ENCODE measurements around the gene TBC1D2. TPM values are rescaled to one million over a fixed set of nuclear protein-coding genes. Genes with fewer than 3 reads are reported as not detected.
"Not testable (repeated sequence)": the region's sequence is repeated elsewhere in the genome, so short reads cannot be mapped to it uniquely, and the experiment has no call there.

TBC1D2 gene
- total RNA-seq, 1 donor from 2014 or later, result 0.52 TPM

DNA sequence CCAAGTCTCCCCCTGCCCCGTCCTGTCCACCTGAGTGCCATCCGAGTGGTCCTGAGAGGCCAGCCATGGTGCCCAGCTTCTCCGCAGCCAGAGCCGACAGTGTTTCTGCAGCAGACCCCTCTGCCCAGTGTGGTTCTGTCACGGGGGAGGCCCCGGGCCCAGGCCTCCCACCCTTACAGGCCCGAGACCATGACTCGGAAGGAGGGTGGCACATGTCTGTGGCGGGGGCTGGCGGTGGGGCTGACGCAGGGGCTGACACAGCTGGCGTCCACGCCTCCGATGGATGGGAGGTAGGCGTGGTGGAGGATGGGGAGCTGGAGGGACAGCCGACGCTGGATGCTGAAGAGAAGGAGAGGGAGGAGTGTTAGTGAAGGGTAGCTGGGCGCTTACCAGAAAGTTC lies 35.0 kb upstream of the TBC1D2 start:
- Histone ChIP-seq H3K27ac (ENCODE audit: low read depth, low read length) (no peak overlapping the region), H3K27me3 (ENCODE audit: control insufficient read depth in 3 of 3, insufficient read depth in 3 of 3, low read length in 3 of 3) (peaks cover 0 to 8% (median 7%) of the 10 kb centered on the region in 3 donors), H3K36me3 (ENCODE audit: control insufficient read depth in 3 of 3, insufficient read depth in 3 of 3, low read length in 3 of 3) (no peaks in the 10 kb centered on the region)

DNA sequence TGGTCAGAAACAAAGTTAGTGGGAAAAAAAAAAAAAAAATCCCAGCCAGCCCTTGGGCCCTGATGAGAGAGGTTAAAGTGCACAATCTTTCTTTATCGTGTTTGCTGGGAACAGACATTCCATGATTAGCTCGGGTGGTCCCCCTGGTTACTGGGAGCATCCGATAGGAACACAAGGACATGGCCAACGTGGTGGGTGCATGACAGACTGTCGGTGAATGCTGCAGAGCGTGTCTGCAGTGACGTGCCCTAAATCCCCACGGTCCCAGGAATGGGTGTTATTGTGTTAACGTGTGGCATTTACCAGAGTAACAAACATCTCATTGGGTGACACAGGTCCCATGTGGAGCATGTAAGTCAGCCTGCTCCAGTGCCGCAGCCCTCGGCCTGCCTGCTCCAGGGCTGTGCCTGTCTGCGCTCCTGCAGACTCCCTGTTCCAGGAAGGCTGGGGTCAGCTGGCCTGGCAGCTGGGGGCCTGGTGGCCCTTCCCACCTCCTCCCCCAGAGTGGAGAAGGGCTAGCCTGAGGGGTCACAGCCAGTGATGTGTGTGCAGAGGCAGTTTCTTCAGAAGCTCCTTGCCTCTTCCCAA lies 34.3 kb upstream of the TBC1D2 start:
- Histone ChIP-seq H3K27me3 (ENCODE audit: control insufficient read depth in 3 of 3, insufficient read depth in 3 of 3, low read length in 3 of 3) (peaks cover 0 to 9% (median 7%) of the 10 kb centered on the region in 3 donors), H3K4me1 (ENCODE audit: control insufficient read depth in 3 of 3, insufficient read depth in 3 of 3, low read length in 3 of 3) (no peaks in the 10 kb centered on the region), H3K36me3 (ENCODE audit: control insufficient read depth in 3 of 3, insufficient read depth in 3 of 3, low read length in 3 of 3) (no peaks in the 10 kb centered on the region), H3K9ac (ENCODE audit: low read depth in 1 of 3, low read length in 3 of 3) (no peak overlapping the region), H3K4me3 (ENCODE audit: low read length in 3 of 3) (no peak overlapping the region), H3K27ac (ENCODE audit: low read depth, low read length) (no peak overlapping the region), H3K9me3 (ENCODE audit: control insufficient read depth in 3 of 3, low read length in 3 of 3) (no peaks in the 10 kb centered on the region)

More for the DNA sequence above, 35.0 kb upstream of the TBC1D2 start:
- Histone ChIP-seq H3K9me3 (ENCODE audit: control insufficient read depth in 3 of 3, low read length in 3 of 3) (no peaks in the 10 kb centered on the region), H3K4me1 (ENCODE audit: control insufficient read depth in 3 of 3, insufficient read depth in 3 of 3, low read length in 3 of 3) (no peaks in the 10 kb centered on the region), H3K9ac (ENCODE audit: low read depth in 1 of 3, low read length in 3 of 3) (no peak overlapping the region), H3K4me3 (ENCODE audit: low read length in 3 of 3) (no peak overlapping the region)

DNA sequence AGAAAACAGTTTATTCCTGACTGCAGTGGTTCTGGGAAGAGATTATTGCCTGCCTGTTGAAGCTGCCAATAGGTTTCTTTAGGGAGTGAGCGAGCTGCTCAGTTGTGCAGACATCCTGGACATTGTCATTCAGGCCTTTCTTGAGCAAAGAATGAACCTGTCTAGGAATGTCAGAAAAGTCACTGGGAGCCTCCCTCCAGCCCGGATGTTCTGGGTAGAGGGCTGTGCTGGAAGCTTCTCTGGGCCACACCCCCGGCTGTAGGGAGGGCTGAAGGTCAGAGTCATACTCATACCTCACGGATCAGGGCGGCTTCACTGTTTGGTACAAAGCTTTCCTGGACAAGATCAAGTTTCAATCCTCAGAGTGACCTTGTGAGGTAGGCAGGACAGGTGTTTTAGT lies 33.4 kb upstream of the TBC1D2 start:
- Histone ChIP-seq H3K9me3 (ENCODE audit: control insufficient read depth in 3 of 3, low read length in 3 of 3) (no peaks in the 10 kb centered on the region), H3K4me3 (ENCODE audit: low read length in 3 of 3) (no peak overlapping the region)

DNA sequence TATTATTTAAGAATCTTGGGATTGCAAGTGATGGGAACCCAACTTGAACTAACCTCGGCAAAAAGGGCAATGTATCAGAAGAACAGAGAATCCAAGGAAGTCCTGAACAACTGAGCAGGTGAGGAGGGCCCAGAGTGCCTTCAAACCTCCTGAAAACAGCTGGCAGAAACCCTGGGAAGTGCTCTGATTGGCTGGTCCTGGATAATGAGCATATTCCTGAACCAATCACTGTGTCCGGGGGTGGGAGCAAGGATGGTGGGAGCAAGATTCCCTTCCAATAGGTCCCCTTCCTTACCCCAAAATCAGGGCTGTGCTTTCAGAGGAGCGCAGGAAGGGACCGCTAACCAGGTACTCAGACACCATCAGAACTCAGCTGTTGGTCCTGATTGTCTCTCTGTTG lies 31.9 kb upstream of the TBC1D2 start:
- Histone ChIP-seq H3K36me3 (ENCODE audit: control insufficient read depth in 3 of 3, insufficient read depth in 3 of 3, low read length in 3 of 3) (no peaks in the 10 kb centered on the region), H3K9me3 (ENCODE audit: control insufficient read depth in 3 of 3, low read length in 3 of 3) (no peaks in the 10 kb centered on the region), H3K9ac (ENCODE audit: low read depth in 1 of 3, low read length in 3 of 3) (no peak overlapping the region), H3K27ac (ENCODE audit: low read depth, low read length) (no peak overlapping the region), H3K27me3 (ENCODE audit: control insufficient read depth in 3 of 3, insufficient read depth in 3 of 3, low read length in 3 of 3) (peaks cover 0 to 15% (median 7%) of the 10 kb centered on the region in 3 donors), H3K4me1 (ENCODE audit: control insufficient read depth in 3 of 3, insufficient read depth in 3 of 3, low read length in 3 of 3) (no peaks in the 10 kb centered on the region), H3K4me3 (ENCODE audit: low read length in 3 of 3) (no peak overlapping the region)

More for the DNA sequence above, 33.4 kb upstream of the TBC1D2 start:
- Histone ChIP-seq H3K9ac (ENCODE audit: low read depth in 1 of 3, low read length in 3 of 3) (no peak overlapping the region), H3K27ac (ENCODE audit: low read depth, low read length) (no peak overlapping the region), H3K27me3 (ENCODE audit: control insufficient read depth in 3 of 3, insufficient read depth in 3 of 3, low read length in 3 of 3) (peaks cover 0 to 11% (median 7%) of the 10 kb centered on the region in 3 donors), H3K36me3 (ENCODE audit: control insufficient read depth in 3 of 3, insufficient read depth in 3 of 3, low read length in 3 of 3) (no peaks in the 10 kb centered on the region), H3K4me1 (ENCODE audit: control insufficient read depth in 3 of 3, insufficient read depth in 3 of 3, low read length in 3 of 3) (no peaks in the 10 kb centered on the region)

DNA sequence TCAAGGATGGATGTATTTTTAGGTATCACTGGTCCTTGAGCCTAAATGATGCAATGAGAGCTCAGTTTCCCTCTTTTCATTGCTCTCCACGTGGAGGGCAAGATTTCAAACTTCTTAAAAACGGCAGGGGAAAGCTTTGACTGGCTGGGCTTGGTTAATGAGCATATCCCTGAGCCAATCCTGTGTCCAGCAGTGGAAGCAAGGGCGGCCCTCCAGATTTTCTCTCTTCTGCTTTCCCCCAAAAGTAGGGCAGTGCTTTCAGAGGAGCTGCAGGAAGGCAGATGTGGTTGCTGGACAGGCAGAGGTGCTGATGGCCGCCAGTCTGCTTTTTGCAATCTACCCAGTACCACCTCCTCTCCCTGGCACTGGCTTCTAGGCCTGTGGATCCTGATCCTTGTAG lies 30.0 kb upstream of the TBC1D2 start:
- Histone ChIP-seq H3K9ac (ENCODE audit: low read depth in 1 of 3, low read length in 3 of 3) (no peak overlapping the region), H3K36me3 (ENCODE audit: control insufficient read depth in 3 of 3, insufficient read depth in 3 of 3, low read length in 3 of 3) (no peaks in the 10 kb centered on the region), H3K27me3 (ENCODE audit: control insufficient read depth in 3 of 3, insufficient read depth in 3 of 3, low read length in 3 of 3) (peaks cover 0 to 15% (median 9%) of the 10 kb centered on the region in 3 donors), H3K4me1 (ENCODE audit: control insufficient read depth in 3 of 3, insufficient read depth in 3 of 3, low read length in 3 of 3) (no peaks in the 10 kb centered on the region), H3K9me3 (ENCODE audit: control insufficient read depth in 3 of 3, low read length in 3 of 3) (no peaks in the 10 kb centered on the region), H3K27ac (ENCODE audit: low read depth, low read length) (no peak overlapping the region), H3K4me3 (ENCODE audit: low read length in 3 of 3) (no peak overlapping the region)

DNA sequence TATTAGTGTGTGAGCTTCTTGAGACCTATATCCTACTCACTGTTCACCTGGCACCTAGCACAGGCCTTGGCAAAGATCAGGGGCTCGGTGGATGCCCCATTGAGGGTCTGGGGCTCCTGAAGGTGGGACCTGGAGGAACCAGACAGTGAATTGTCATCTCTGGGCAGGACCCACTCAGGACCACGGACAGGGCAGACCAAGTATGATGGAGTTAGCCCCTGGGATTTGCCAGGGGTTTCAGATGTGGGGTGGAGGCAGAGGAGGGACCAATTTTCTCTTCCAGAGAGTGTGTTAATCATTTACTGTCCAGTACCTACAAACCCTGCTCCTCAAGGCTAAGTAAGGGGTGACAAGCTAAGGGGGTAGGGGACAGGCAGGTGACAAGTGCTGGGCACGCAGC lies 29.3 kb upstream of the TBC1D2 start:
- Histone ChIP-seq H3K9me3 (ENCODE audit: control insufficient read depth in 3 of 3, low read length in 3 of 3) (no peaks in the 10 kb centered on the region), H3K4me1 (ENCODE audit: control insufficient read depth in 3 of 3, insufficient read depth in 3 of 3, low read length in 3 of 3) (no peaks in the 10 kb centered on the region), H3K4me3 (ENCODE audit: low read length in 3 of 3) (no peak overlapping the region), H3K9ac (ENCODE audit: low read depth in 1 of 3, low read length in 3 of 3) (no peak overlapping the region), H3K27ac (ENCODE audit: low read depth, low read length) (no peak overlapping the region), H3K27me3 (ENCODE audit: control insufficient read depth in 3 of 3, insufficient read depth in 3 of 3, low read length in 3 of 3) (peaks cover 5 to 20% (median 9%) of the 10 kb centered on the region in 3 donors), H3K36me3 (ENCODE audit: control insufficient read depth in 3 of 3, insufficient read depth in 3 of 3, low read length in 3 of 3) (no peaks in the 10 kb centered on the region)

DNA sequence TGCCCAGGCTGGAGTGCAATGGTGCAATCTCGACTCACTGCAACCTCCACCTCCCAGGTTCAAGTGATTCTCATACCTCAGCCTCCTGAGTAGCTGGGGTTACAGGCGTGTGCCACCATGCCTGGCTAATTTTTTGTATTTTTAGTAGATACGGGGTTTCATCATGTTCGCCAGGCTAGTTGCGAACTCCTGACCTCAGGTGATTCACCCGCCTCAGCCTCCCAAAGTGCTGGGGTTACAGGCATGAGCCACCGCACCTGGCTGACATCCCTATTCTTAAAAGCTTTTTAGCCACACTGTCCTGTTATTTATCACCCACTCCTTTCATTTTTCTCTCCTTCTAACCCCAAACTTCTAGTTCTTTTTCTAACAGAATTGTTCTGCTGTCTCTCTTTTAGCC lies 27.7 kb upstream of the TBC1D2 start:
- H3K9ac ChIP-seq (ENCODE audit: low read depth in 1 of 3, low read length in 3 of 3); H3K4me1 ChIP-seq (ENCODE audit: control insufficient read depth in 3 of 3, insufficient read depth in 3 of 3, low read length in 3 of 3); H3K36me3 ChIP-seq (ENCODE audit: control insufficient read depth in 3 of 3, insufficient read depth in 3 of 3, low read length in 3 of 3); H3K9me3 ChIP-seq (ENCODE audit: control insufficient read depth in 3 of 3, low read length in 3 of 3); H3K4me3 ChIP-seq (ENCODE audit: low read length in 3 of 3); H3K27ac ChIP-seq (ENCODE audit: low read depth, low read length): not testable (repeated sequence)
- H3K27me3 ChIP-seq (ENCODE audit: control insufficient read depth in 3 of 3, insufficient read depth in 3 of 3, low read length in 3 of 3), result peaks cover 6 to 33% (median 17%) of the 10 kb centered on the region in 3 donors

DNA sequence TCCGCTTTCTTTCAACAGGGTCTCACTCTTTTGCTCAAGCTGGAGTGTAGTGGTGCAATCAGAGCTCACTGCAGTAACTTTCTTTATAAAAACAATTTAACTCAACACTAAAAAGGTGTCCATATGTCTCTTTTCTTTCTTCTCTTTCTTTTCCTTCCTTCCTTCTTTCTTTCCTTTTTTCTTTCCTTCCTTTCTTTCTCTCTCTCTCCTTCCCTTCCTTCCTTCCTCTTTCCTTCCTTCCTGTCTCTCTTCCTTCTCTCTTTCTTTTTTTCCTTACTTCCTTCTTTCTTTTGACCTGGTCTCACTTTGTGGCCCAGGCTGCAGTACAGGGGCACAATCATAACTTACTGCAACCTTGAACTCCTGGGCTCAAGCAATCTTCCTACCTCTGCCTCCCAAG lies 25.8 kb upstream of the TBC1D2 start:
- Histone ChIP-seq H3K4me3 (ENCODE audit: low read length in 3 of 3) (no peak overlapping the region), H3K27ac (ENCODE audit: low read depth, low read length) (no peak overlapping the region), H3K36me3 (ENCODE audit: control insufficient read depth in 3 of 3, insufficient read depth in 3 of 3, low read length in 3 of 3) (no peaks in the 10 kb centered on the region), H3K4me1 (ENCODE audit: control insufficient read depth in 3 of 3, insufficient read depth in 3 of 3, low read length in 3 of 3) (no peaks in the 10 kb centered on the region), H3K27me3 (ENCODE audit: control insufficient read depth in 3 of 3, insufficient read depth in 3 of 3, low read length in 3 of 3) (peaks cover 6 to 37% (median 11%) of the 10 kb centered on the region in 3 donors), H3K9ac (ENCODE audit: low read depth in 1 of 3, low read length in 3 of 3) (no peak overlapping the region), H3K9me3 (ENCODE audit: control insufficient read depth in 3 of 3, low read length in 3 of 3) (no peaks in the 10 kb centered on the region)

DNA sequence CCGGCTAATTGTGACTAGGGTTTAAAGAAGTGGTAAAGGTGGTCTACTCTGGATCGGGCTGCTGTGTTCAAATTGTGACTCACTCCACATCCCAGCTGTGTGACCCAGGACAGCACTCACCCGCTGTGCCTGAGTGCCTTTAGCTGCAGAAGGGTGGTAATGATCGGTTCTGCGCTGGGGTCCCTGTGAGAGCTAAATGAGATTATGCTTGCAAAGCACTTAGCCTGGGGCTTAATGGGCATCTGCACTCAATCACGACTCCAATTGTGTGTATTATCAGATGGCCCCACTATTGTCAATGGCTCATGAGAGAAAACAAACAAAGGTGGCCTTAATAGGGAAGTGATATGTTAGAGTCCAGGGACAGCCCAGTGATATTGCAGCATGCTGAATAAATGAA lies 25.1 kb upstream of the TBC1D2 start:
- Histone ChIP-seq H3K4me1 (ENCODE audit: control insufficient read depth in 3 of 3, insufficient read depth in 3 of 3, low read length in 3 of 3) (no peaks in the 10 kb centered on the region), H3K27ac (ENCODE audit: low read depth, low read length) (no peak overlapping the region), H3K9ac (ENCODE audit: low read depth in 1 of 3, low read length in 3 of 3) (no peak overlapping the region), H3K36me3 (ENCODE audit: control insufficient read depth in 3 of 3, insufficient read depth in 3 of 3, low read length in 3 of 3) (no peaks in the 10 kb centered on the region), H3K27me3 (ENCODE audit: control insufficient read depth in 3 of 3, insufficient read depth in 3 of 3, low read length in 3 of 3) (peaks cover 6 to 34% (median 11%) of the 10 kb centered on the region in 3 donors), H3K9me3 (ENCODE audit: control insufficient read depth in 3 of 3, low read length in 3 of 3) (no peaks in the 10 kb centered on the region), H3K4me3 (ENCODE audit: low read length in 3 of 3) (no peak overlapping the region)

DNA sequence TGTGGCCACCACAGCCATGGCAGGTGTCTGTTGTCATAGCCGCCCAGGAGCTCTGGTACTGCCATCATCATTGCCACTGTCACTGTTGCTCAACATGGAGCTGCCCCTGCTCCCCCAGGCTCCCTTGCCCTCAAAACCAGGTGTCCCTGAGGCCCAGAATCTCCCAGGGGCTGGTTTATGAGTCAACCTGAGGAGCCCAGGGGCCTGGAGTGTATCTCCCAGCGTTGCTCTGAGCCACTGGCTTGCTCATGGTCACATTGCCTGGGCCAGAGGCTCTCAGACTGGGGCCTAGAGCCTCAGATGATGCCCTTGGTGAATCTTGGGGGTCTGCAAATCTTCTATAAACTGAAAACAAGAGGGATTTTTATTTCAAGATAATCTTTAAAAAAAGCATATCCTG lies 24.7 kb upstream of the TBC1D2 start:
- Histone ChIP-seq H3K4me1 (ENCODE audit: control insufficient read depth in 3 of 3, insufficient read depth in 3 of 3, low read length in 3 of 3) (no peaks in the 10 kb centered on the region), H3K4me3 (ENCODE audit: low read length in 3 of 3) (no peak overlapping the region), H3K27ac (ENCODE audit: low read depth, low read length) (no peak overlapping the region), H3K27me3 (ENCODE audit: control insufficient read depth in 3 of 3, insufficient read depth in 3 of 3, low read length in 3 of 3) (peaks cover 6 to 34% (median 11%) of the 10 kb centered on the region in 3 donors), H3K9me3 (ENCODE audit: control insufficient read depth in 3 of 3, low read length in 3 of 3) (no peaks in the 10 kb centered on the region), H3K9ac (ENCODE audit: low read depth in 1 of 3, low read length in 3 of 3) (no peak overlapping the region), H3K36me3 (ENCODE audit: control insufficient read depth in 3 of 3, insufficient read depth in 3 of 3, low read length in 3 of 3) (no peaks in the 10 kb centered on the region)
